NCI-H2081 treated with DMSO at 0.1 percent for 48 hours (cell line): ENCODE measurements around the gene SPATA3.
"Not testable (repeated sequence)": the region's sequence is repeated elsewhere in the genome, so short reads cannot be mapped to it uniquely, and the experiment has no call there.

Source experiments
- DNase-seq: peaks from one replicate; lab custom pipeline; 2025; lab: John Stamatoyannopoulos, UW

Gene SPATA3

GRCh38 chr2:230998882-230999281 lies 3.0 kb downstream of the SPATA3 start:
- DNase-seq, result no peak

GRCh38 chr2:230999477-230999876 lies 3.6 kb downstream of the SPATA3 start:
- no peak for DNase-seq

GRCh38 chr2:231000211-231000904 lies 4.4 kb downstream of the SPATA3 start:
- no peak for DNase-seq

GRCh38 chr2:231001036-231001435 lies 5.1 kb downstream of the SPATA3 start:
- DNase-seq, result no peak

GRCh38 chr2:231001921-231002320 lies 6.0 kb downstream of the SPATA3 start:
- DNase-seq, result no peak

GRCh38 chr2:231002641-231003040 lies 6.7 kb downstream of the SPATA3 start:
- no peak for DNase-seq

GRCh38 chr2:231003186-231003585 lies 7.3 kb downstream of the SPATA3 start:
- DNase-seq, result no peak

GRCh38 chr2:231004930-231005329 lies 9.0 kb downstream of the SPATA3 start:
- DNase-seq, result not testable (repeated sequence)

- DNase-seq, result no peak
Measured at GRCh38 chr2:231007286-231008098, 11.6 kb downstream of the SPATA3 start.

GRCh38 chr2:231008131-231008530 lies 12.2 kb downstream of the SPATA3 start:
- no peak for DNase-seq

- no peak for DNase-seq
Measured at GRCh38 chr2:231009236-231009919, 13.5 kb downstream of the SPATA3 start.

GRCh38 chr2:231010201-231010730 lies 14.3 kb downstream of the SPATA3 start:
- no peak for DNase-seq

- DNase-seq, result no peak
Measured at GRCh38 chr2:231011526-231011925, 15.6 kb downstream of the SPATA3 start.

- no peak for DNase-seq
Measured at GRCh38 chr2:231012463-231012862, 16.5 kb downstream of the SPATA3 start.

- DNase-seq, result no peak
Measured at GRCh38 chr2:231013820-231014219, 17.9 kb downstream of the SPATA3 start.

GRCh38 chr2:231015478-231015877 lies 19.6 kb downstream of the SPATA3 start:
- DNase-seq, result no peak

- no peak for DNase-seq
Measured at GRCh38 chr2:231015926-231016325, 20.0 kb downstream of the SPATA3 start.

GRCh38 chr2:231016566-231017230 lies 20.8 kb downstream of the SPATA3 start:
- DNase-seq, result no peak

- no peak for DNase-seq
Measured at GRCh38 chr2:231017231-231017598, 21.3 kb downstream of the SPATA3 start.

GRCh38 chr2:231018184-231018583 lies 22.3 kb downstream of the SPATA3 start:
- DNase-seq, result no peak

- DNase-seq, result not testable (repeated sequence)
Measured at GRCh38 chr2:231025059-231025458, 29.1 kb downstream of the SPATA3 start.

GRCh38 chr2:231028889-231029288 lies 33.0 kb downstream of the SPATA3 start:
- DNase-seq, result no peak
